Measurements from ENCODE around the gene CLDN18.

DNA sequence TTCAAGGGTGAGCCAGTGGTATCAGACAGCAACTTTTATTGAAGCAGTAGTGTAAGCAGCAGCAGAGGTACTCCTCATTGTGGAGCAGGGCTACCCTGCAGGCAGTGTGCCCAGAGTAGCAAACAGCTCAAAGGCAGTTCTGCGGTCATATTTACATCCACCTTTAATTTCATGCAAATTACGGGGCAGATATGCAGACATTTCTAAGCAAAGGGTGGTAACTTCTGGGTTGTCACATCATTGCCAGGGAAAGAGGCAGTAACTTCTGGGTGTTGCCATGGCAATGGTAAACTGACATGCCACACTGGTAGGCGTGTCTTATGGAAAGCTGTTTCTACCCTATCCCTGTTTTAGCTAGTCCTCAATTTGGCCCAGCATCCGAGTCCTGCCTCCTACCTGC is 46.5 kb upstream of the CLDN18 start:
- TF ChIP-seq CTCF (IDR thresholded peaks at IDR 0.05) (no peak), EP300 (IDR thresholded peaks at IDR 0.05) (no peak), POLR2A (IDR thresholded peaks at IDR 0.05; ENCODE audit: low read depth) (no peak)

Data from esophagus muscularis mucosa (tissue), 4 donors.